Esophagus mucosa (tissue), 1 donor: ENCODE results near the gene NFKB1. TPM values are rescaled to one million over a fixed set of nuclear protein-coding genes. Genes with fewer than 3 reads are reported as not detected.

Source experiments
- ATAC-seq: fragments of 200-7000 bp; cut with Tn5 transposase; one replicate; pipeline ENCODE4 v1.9.1; 2020
- total RNA-seq: library from RNA; stranded (reverse); gene quantifications from one replicate; pipeline ENCODE4 v1.2.4, GENCODE V29; 2023
- donor health status: DM: yes; HTN: yes; CAD: no.

Gene NFKB1
- total RNA-seq, 1 donor from 2014 or later: 35.2 TPM

GRCh38 chr4:102533904-102534303, 32.7 kb downstream of the NFKB1 start:
- ATAC-seq: peak; percentile 17

- ATAC-seq: no peak
These were observed 33.7 kb downstream of the NFKB1 start for GRCh38 chr4:102534845-102535244.

- no peak for ATAC-seq
These were observed 34.4 kb downstream of the NFKB1 start for GRCh38 chr4:102535398-102536082.

- no peak for ATAC-seq
These were observed 35.6 kb downstream of the NFKB1 start for GRCh38 chr4:102536768-102537167.

- ATAC-seq: peak; percentile 92
These were observed 36.1 kb downstream of the NFKB1 start for GRCh38 chr4:102537269-102537668.

GRCh38 chr4:102541697-102542096, 40.5 kb downstream of the NFKB1 start:
- ATAC-seq: no peak

- peak; percentile 86 for ATAC-seq
These were observed 42.1 kb downstream of the NFKB1 start for GRCh38 chr4:102543030-102543928.

- ATAC-seq: no peak
These were observed 45.5 kb downstream of the NFKB1 start for GRCh38 chr4:102546635-102547034.

- no peak for ATAC-seq
These were observed 46.8 kb downstream of the NFKB1 start for GRCh38 chr4:102547973-102548372.

- ATAC-seq: no peak
These were observed 50.9 kb downstream of the NFKB1 start for GRCh38 chr4:102551958-102552565.

- no peak for ATAC-seq
These were observed 51.6 kb downstream of the NFKB1 start for GRCh38 chr4:102552781-102553180.

- no peak for ATAC-seq
These were observed 52.8 kb downstream of the NFKB1 start for GRCh38 chr4:102553982-102554381.

- ATAC-seq: no peak
These were observed 53.3 kb downstream of the NFKB1 start for GRCh38 chr4:102554482-102554881.

GRCh38 chr4:102554992-102555391, 53.8 kb downstream of the NFKB1 start:
- ATAC-seq: no peak

- no peak for ATAC-seq
These were observed 56.5 kb downstream of the NFKB1 start for GRCh38 chr4:102557636-102558035.

GRCh38 chr4:102560115-102560514, 59.0 kb downstream of the NFKB1 start:
- no peak for ATAC-seq

GRCh38 chr4:102560571-102561341, 59.6 kb downstream of the NFKB1 start:
- no peak for ATAC-seq

- no peak for ATAC-seq
These were observed 61.8 kb downstream of the NFKB1 start for GRCh38 chr4:102563000-102563399.

GRCh38 chr4:102564399-102565059, 63.4 kb downstream of the NFKB1 start:
- peak; percentile 65 for ATAC-seq

GRCh38 chr4:102565696-102566095, 64.5 kb downstream of the NFKB1 start:
- ATAC-seq: no peak

- ATAC-seq: no peak
These were observed 65.3 kb downstream of the NFKB1 start for GRCh38 chr4:102566426-102566825.

GRCh38 chr4:102567427-102567826, 66.3 kb downstream of the NFKB1 start:
- ATAC-seq: no peak
